Measurements from ENCODE around the gene HK2.
"Not testable (repeated sequence)": the region's sequence is repeated elsewhere in the genome, so short reads cannot be mapped to it uniquely, and the experiment has no call there.

HK2 gene

GRCh38 chr2:74891136-74891764 lies 57.3 kb downstream of the HK2 start:
- H3K27ac ChIP-seq (ENCODE audit: low read depth, low read length): no peak overlapping the region
- H3K4me3 ChIP-seq (ENCODE audit: low read depth in 1 of 5, low read length in 5 of 5): no peak overlapping the region
- no peak overlapping the region for H3K9ac ChIP-seq (ENCODE audit: low read length in 5 of 5)
- peaks cover 32 to 63% (median 44%) of the 10 kb centered on the region in 5 donors for H3K36me3 ChIP-seq (ENCODE audit: control insufficient read depth in 5 of 5, insufficient read depth in 5 of 5, low read length in 5 of 5)
- no peaks in the 10 kb centered on the region for H3K27me3 ChIP-seq (ENCODE audit: control insufficient read depth in 5 of 5, insufficient read depth in 4 of 5, low read length in 5 of 5)
- no peaks in the 10 kb centered on the region for H3K9me3 ChIP-seq (ENCODE audit: control insufficient read depth in 5 of 5, low read length in 5 of 5)
- peaks cover 3 to 25% (median 14%) of the 10 kb centered on the region in 5 donors for H3K4me1 ChIP-seq (ENCODE audit: control insufficient read depth in 5 of 5, insufficient read depth in 5 of 5, low read length in 5 of 5)

GRCh38 chr2:74891816-74892215 lies 57.9 kb downstream of the HK2 start:
- H3K27me3 ChIP-seq (ENCODE audit: control insufficient read depth in 5 of 5, insufficient read depth in 4 of 5, low read length in 5 of 5): not testable (repeated sequence)

GRCh38 chr2:74892609-74893008 lies 58.7 kb downstream of the HK2 start:
- H3K4me1 ChIP-seq (ENCODE audit: control insufficient read depth in 5 of 5, insufficient read depth in 5 of 5, low read length in 5 of 5): peaks cover 3 to 12% (median 6%) of the 10 kb centered on the region in 5 donors
- no peak overlapping the region for H3K9ac ChIP-seq (ENCODE audit: low read length in 5 of 5)
- H3K4me3 ChIP-seq (ENCODE audit: low read depth in 1 of 5, low read length in 5 of 5): no peak overlapping the region
- peaks cover 32 to 50% (median 38%) of the 10 kb centered on the region in 5 donors for H3K36me3 ChIP-seq (ENCODE audit: control insufficient read depth in 5 of 5, insufficient read depth in 5 of 5, low read length in 5 of 5)
- no peaks in the 10 kb centered on the region for H3K9me3 ChIP-seq (ENCODE audit: control insufficient read depth in 5 of 5, low read length in 5 of 5)
- H3K27ac ChIP-seq (ENCODE audit: low read depth, low read length): peak overlapping the region; percentile 59
- H3K27me3 ChIP-seq (ENCODE audit: control insufficient read depth in 5 of 5, insufficient read depth in 4 of 5, low read length in 5 of 5): no peaks in the 10 kb centered on the region

More at GRCh38 chr2:74891816-74892215, 57.9 kb downstream of the HK2 start:
- not testable (repeated sequence) for H3K9me3 ChIP-seq (ENCODE audit: control insufficient read depth in 5 of 5, low read length in 5 of 5); H3K4me3 ChIP-seq (ENCODE audit: low read depth in 1 of 5, low read length in 5 of 5); H3K9ac ChIP-seq (ENCODE audit: low read length in 5 of 5)
- Histone ChIP-seq H3K27ac (ENCODE audit: low read depth, low read length) (peak overlapping the region; percentile 59), H3K36me3 (ENCODE audit: control insufficient read depth in 5 of 5, insufficient read depth in 5 of 5, low read length in 5 of 5) (peaks cover 33 to 58% (median 38%) of the 10 kb centered on the region in 5 donors), H3K4me1 (ENCODE audit: control insufficient read depth in 5 of 5, insufficient read depth in 5 of 5, low read length in 5 of 5) (peaks cover 3 to 20% (median 13%) of the 10 kb centered on the region in 5 donors)

- Histone ChIP-seq H3K4me1 (ENCODE audit: control insufficient read depth in 5 of 5, insufficient read depth in 5 of 5, low read length in 5 of 5) (peaks cover 0 to 6% (median 2%) of the 10 kb centered on the region in 5 donors), H3K27ac (ENCODE audit: low read depth, low read length) (peak overlapping the region; percentile 68), H3K4me3 (ENCODE audit: low read depth in 1 of 5, low read length in 5 of 5) (no peak overlapping the region), H3K9ac (ENCODE audit: low read length in 5 of 5) (peak overlapping the region in 1 of 5 donors; percentile 6), H3K9me3 (ENCODE audit: control insufficient read depth in 5 of 5, low read length in 5 of 5) (no peaks in the 10 kb centered on the region), H3K27me3 (ENCODE audit: control insufficient read depth in 5 of 5, insufficient read depth in 4 of 5, low read length in 5 of 5) (no peaks in the 10 kb centered on the region), H3K36me3 (ENCODE audit: control insufficient read depth in 5 of 5, insufficient read depth in 5 of 5, low read length in 5 of 5) (peaks cover 25 to 47% (median 34%) of the 10 kb centered on the region in 5 donors)
These were observed 59.4 kb downstream of the HK2 start for GRCh38 chr2:74893332-74893731.

GRCh38 chr2:74894272-74894981 lies 60.5 kb downstream of the HK2 start:
- peak overlapping the region; percentile 68 for H3K27ac ChIP-seq (ENCODE audit: low read depth, low read length)
- H3K36me3 ChIP-seq (ENCODE audit: control insufficient read depth in 5 of 5, insufficient read depth in 5 of 5, low read length in 5 of 5): peaks cover 16 to 36% (median 28%) of the 10 kb centered on the region in 5 donors
- H3K4me1 ChIP-seq (ENCODE audit: control insufficient read depth in 5 of 5, insufficient read depth in 5 of 5, low read length in 5 of 5): peaks cover 0 to 6% (median 2%) of the 10 kb centered on the region in 5 donors
- H3K9ac ChIP-seq (ENCODE audit: low read length in 5 of 5): peak overlapping the region in 1 of 5 donors; percentile 58
- no peaks in the 10 kb centered on the region for H3K9me3 ChIP-seq (ENCODE audit: control insufficient read depth in 5 of 5, low read length in 5 of 5)
- no peaks in the 10 kb centered on the region for H3K27me3 ChIP-seq (ENCODE audit: control insufficient read depth in 5 of 5, insufficient read depth in 4 of 5, low read length in 5 of 5)
- H3K4me3 ChIP-seq (ENCODE audit: low read depth in 1 of 5, low read length in 5 of 5): no peak overlapping the region

GRCh38 chr2:74895001-74895400 lies 61.1 kb downstream of the HK2 start:
- peaks cover 11 to 30% (median 24%) of the 10 kb centered on the region in 5 donors for H3K36me3 ChIP-seq (ENCODE audit: control insufficient read depth in 5 of 5, insufficient read depth in 5 of 5, low read length in 5 of 5)
- no peaks in the 10 kb centered on the region for H3K9me3 ChIP-seq (ENCODE audit: control insufficient read depth in 5 of 5, low read length in 5 of 5)
- no peak overlapping the region for H3K9ac ChIP-seq (ENCODE audit: low read length in 5 of 5)
- H3K27ac ChIP-seq (ENCODE audit: low read depth, low read length): no peak overlapping the region
- H3K27me3 ChIP-seq (ENCODE audit: control insufficient read depth in 5 of 5, insufficient read depth in 4 of 5, low read length in 5 of 5): no peaks in the 10 kb centered on the region
- no peak overlapping the region for H3K4me3 ChIP-seq (ENCODE audit: low read depth in 1 of 5, low read length in 5 of 5)
- H3K4me1 ChIP-seq (ENCODE audit: control insufficient read depth in 5 of 5, insufficient read depth in 5 of 5, low read length in 5 of 5): peaks cover 0 to 6% (median 2%) of the 10 kb centered on the region in 5 donors

- Histone ChIP-seq H3K27ac (ENCODE audit: low read depth, low read length) (no peak overlapping the region), H3K27me3 (ENCODE audit: control insufficient read depth in 5 of 5, insufficient read depth in 4 of 5, low read length in 5 of 5) (no peaks in the 10 kb centered on the region), H3K36me3 (ENCODE audit: control insufficient read depth in 5 of 5, insufficient read depth in 5 of 5, low read length in 5 of 5) (peaks cover 1 to 18% (median 15%) of the 10 kb centered on the region in 5 donors), H3K9me3 (ENCODE audit: control insufficient read depth in 5 of 5, low read length in 5 of 5) (no peaks in the 10 kb centered on the region), H3K4me3 (ENCODE audit: low read depth in 1 of 5, low read length in 5 of 5) (no peak overlapping the region), H3K9ac (ENCODE audit: low read length in 5 of 5) (no peak overlapping the region), H3K4me1 (ENCODE audit: control insufficient read depth in 5 of 5, insufficient read depth in 5 of 5, low read length in 5 of 5) (peaks cover 0 to 6% (median 2%) of the 10 kb centered on the region in 5 donors)
These were observed 62.3 kb downstream of the HK2 start for GRCh38 chr2:74896232-74896631.

GRCh38 chr2:74900225-74900624 lies 66.3 kb downstream of the HK2 start:
- H3K9ac ChIP-seq (ENCODE audit: low read length in 5 of 5); H3K4me1 ChIP-seq (ENCODE audit: control insufficient read depth in 5 of 5, insufficient read depth in 5 of 5, low read length in 5 of 5); H3K9me3 ChIP-seq (ENCODE audit: control insufficient read depth in 5 of 5, low read length in 5 of 5): not testable (repeated sequence)

GRCh38 chr2:74902281-74902860 lies 68.4 kb downstream of the HK2 start:
- Histone ChIP-seq H3K27me3 (ENCODE audit: control insufficient read depth in 5 of 5, insufficient read depth in 4 of 5, low read length in 5 of 5) (no peaks in the 10 kb centered on the region), H3K9ac (ENCODE audit: low read length in 5 of 5) (no peak overlapping the region), H3K4me1 (ENCODE audit: control insufficient read depth in 5 of 5, insufficient read depth in 5 of 5, low read length in 5 of 5) (no peaks in the 10 kb centered on the region), H3K36me3 (ENCODE audit: control insufficient read depth in 5 of 5, insufficient read depth in 5 of 5, low read length in 5 of 5) (peaks cover 0 to 3% (median 0%) of the 10 kb centered on the region in 5 donors), H3K4me3 (ENCODE audit: low read depth in 1 of 5, low read length in 5 of 5) (no peak overlapping the region), H3K9me3 (ENCODE audit: control insufficient read depth in 5 of 5, low read length in 5 of 5) (no peaks in the 10 kb centered on the region), H3K27ac (ENCODE audit: low read depth, low read length) (no peak overlapping the region)

More at GRCh38 chr2:74900225-74900624, 66.3 kb downstream of the HK2 start:
- peaks cover 0 to 13% (median 5%) of the 10 kb centered on the region in 5 donors for H3K36me3 ChIP-seq (ENCODE audit: control insufficient read depth in 5 of 5, insufficient read depth in 5 of 5, low read length in 5 of 5)
- not testable (repeated sequence) for H3K4me3 ChIP-seq (ENCODE audit: low read depth in 1 of 5, low read length in 5 of 5); H3K27ac ChIP-seq (ENCODE audit: low read depth, low read length); H3K27me3 ChIP-seq (ENCODE audit: control insufficient read depth in 5 of 5, insufficient read depth in 4 of 5, low read length in 5 of 5)

GRCh38 chr2:74906395-74906794 lies 72.5 kb downstream of the HK2 start:
- peaks cover 0 to 6% (median 4%) of the 10 kb centered on the region in 5 donors for H3K27me3 ChIP-seq (ENCODE audit: control insufficient read depth in 5 of 5, insufficient read depth in 4 of 5, low read length in 5 of 5)
- peaks cover 0 to 10% (median 6%) of the 10 kb centered on the region in 5 donors for H3K4me1 ChIP-seq (ENCODE audit: control insufficient read depth in 5 of 5, insufficient read depth in 5 of 5, low read length in 5 of 5)
- H3K27ac ChIP-seq (ENCODE audit: low read depth, low read length): no peak overlapping the region
- H3K4me3 ChIP-seq (ENCODE audit: low read depth in 1 of 5, low read length in 5 of 5): no peak overlapping the region
- H3K9me3 ChIP-seq (ENCODE audit: control insufficient read depth in 5 of 5, low read length in 5 of 5): no peaks in the 10 kb centered on the region
- no peak overlapping the region for H3K9ac ChIP-seq (ENCODE audit: low read length in 5 of 5)
- no peaks in the 10 kb centered on the region for H3K36me3 ChIP-seq (ENCODE audit: control insufficient read depth in 5 of 5, insufficient read depth in 5 of 5, low read length in 5 of 5)
